Pancreas (tissue), 10 donors: ENCODE data around the gene SFXN4. TPM values are rescaled to one million over a fixed set of nuclear protein-coding genes. Genes with fewer than 3 reads are reported as not detected.
"Not testable (repeated sequence)": the region's sequence is repeated elsewhere in the genome, so short reads cannot be mapped to it uniquely, and the experiment has no call there.

Experiments
- ATAC-seq, 4 donors: fragments of 200-7000 bp; cut with Tn5 transposase; one replicate each; pipeline versions ENCODE4 v1.8.0 to v1.9.1; 2020; ENCODE audit warnings: mild to moderate bottlenecking in 4 of 4, moderate library complexity in 4 of 4
- DNase-seq, 6 donors: peaks; one replicate each; pipeline ENCODE4 v3.0.0-alpha.2; 2020
- FAIRE-seq: peaks from 2 replicates; lab custom pipeline; 2012; peaks lifted over from hg19 to GRCh38; lab: Jason Lieb, UNC
- H3K27ac ChIP-seq, 4 donors: fragments of 200-600 bp; sonication (generic); 1 replicate in 3 of 4; 2 replicates in 1 of 4; pipeline versions ENCODE4 v1.5.0 to v1.8.0; 2020
- H3K27me3 ChIP-seq, 4 donors: fragments of 200-600 bp; one replicate each; pipeline ENCODE4 v1.8.0; 2021
- H3K36me3 ChIP-seq, 3 donors: fragments of 200-600 bp; sonication (generic) in 1 of 3; one replicate each; pipeline versions ENCODE4 v1.5.0 to v1.8.0; 2020 to 2021
- H3K4me1 ChIP-seq, 3 donors: fragments of 200-600 bp; one replicate each; pipeline ENCODE4 v1.8.0; 2021
- H3K4me3 ChIP-seq, 4 donors: fragments of 200-600 bp; sonication (generic) in 2 of 4; one replicate each; pipeline versions ENCODE4 v1.5.0 to v1.8.0; 2020 to 2021
- H3K9me3 ChIP-seq, 4 donors: fragments of 200-600 bp; one replicate each; pipeline ENCODE4 v1.8.0; 2021
- WGBS, 2 donors: extraction: QIAGEN DNeasy Blood & Tissue Kit; methylation state at CpG; one replicate each; pipeline ENCODE4 v1.1.7; 2013; 5-methylcytosine and 5-hydroxymethylcytosine counted together
- intact Hi-C, 3 donors: fragments of 100-400 bp; cut with DNase I; formaldehyde crosslinking; loops; one replicate each; pipeline versions ENCODE4 v1.11.1 to v1.14.2; 2022
- polyA plus RNA-seq, 2 donors: library from polyadenylated mRNA; stranded (reverse); fragments of 200-250 nt; gene quantifications; one replicate each; pipeline ENCODE4 v1.2.3, GENCODE V29; 2013
- total RNA-seq, 6 donors: library from RNA; stranded (reverse); fragmentation: NEBNext Ultra II Directional in 4 of 6; extraction: Animal tissue kit (Norgen Biotek cat#: 25700) in 4 of 6; gene quantifications; one replicate each; pipeline versions ENCODE4 v1.2.1 to v1.2.4, GENCODE V29; 2021 to 2023
- TF ChIP-seq, protein P1 (sequence below), 4 donors: fragments of 200-600 bp; sonication (generic) in 3 of 4; IDR thresholded peaks; one replicate each; pipeline versions ENCODE4 v1.5.0 to v1.8.0; 2021; ENCODE audit warnings: antibody characterized with exemption in 4 of 4
- donor health status: healthy with polysubstance abuse.
- donor health status: DM: no; HTN: no; CAD: no; lungs with moderate emphysema.
- donor health status: DM: no; HTN: no; CAD: no.
- donor health status: control.
- donor health status: control.
- donor health status: Bipolar disorder and iron deficiency.
- donor health status: DM: yes; HTN: yes; CAD: no.
- donor health status: DM: no; HTN: no; CAD: no.
- donor health status: DM: no; HTN: no; CAD: no.
- donor health status: DM: yes; HTN: yes; CAD: no.

SFXN4 gene
- total and polyA plus RNA-seq, 8 donors: 16.1 to 58.6 (median 22.5) TPM

DNA sequence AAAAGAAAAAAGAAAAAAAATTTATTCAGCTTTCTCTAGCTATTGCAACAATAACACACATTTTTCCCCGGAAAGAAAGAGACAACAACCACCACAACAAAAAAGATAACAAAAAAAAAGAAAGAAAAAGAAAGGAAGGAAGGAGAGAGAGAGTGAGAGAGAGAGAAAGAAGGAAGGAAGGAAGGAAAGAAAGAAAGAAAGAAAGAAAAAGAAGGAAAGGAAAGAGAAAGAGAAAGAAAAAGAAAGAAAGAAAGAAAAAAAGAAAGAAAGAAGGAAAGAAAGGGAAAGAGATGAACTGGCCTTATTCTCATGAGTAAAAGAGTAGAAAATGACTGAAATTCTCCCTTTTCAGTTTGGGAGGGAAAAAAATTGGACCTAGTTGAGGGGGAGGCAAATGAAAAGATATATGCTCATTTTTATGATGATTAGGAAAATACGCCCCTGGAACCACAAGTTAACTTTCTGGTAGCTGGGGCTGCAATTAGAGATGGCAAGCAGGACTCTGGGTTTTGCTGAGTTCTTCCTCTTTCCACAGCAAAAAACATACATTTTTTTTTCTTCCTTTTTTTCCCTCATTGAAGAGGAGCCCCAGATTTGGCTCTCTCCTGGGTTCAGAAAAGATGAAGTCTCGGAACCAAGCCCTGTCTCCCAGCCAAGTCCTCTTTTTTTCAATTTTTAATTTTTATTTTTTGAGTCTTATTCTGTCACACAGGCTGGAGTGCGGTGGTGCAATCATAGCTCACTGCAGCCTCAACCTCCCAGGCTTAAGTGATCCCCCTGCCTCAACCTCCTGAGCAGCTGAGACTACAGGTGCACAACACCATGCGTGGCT, 25.7 kb upstream of the SFXN4 start:
- no peak for ATAC-seq
- Histone ChIP-seq H3K27me3 (no peaks in the 10 kb centered on the region), H3K36me3 (no peaks in the 10 kb centered on the region), H3K4me3 (no peak overlapping the region), H3K4me1 (peaks cover 0 to 5% (median 4%) of the 10 kb centered on the region in 3 donors), H3K27ac (no peak overlapping the region), H3K9me3 (no peaks in the 10 kb centered on the region)
- FAIRE-seq: no peak
- intact Hi-C loops: no loop called here
- DNase-seq: no peak
- TF ChIP-seq, protein P1, sequence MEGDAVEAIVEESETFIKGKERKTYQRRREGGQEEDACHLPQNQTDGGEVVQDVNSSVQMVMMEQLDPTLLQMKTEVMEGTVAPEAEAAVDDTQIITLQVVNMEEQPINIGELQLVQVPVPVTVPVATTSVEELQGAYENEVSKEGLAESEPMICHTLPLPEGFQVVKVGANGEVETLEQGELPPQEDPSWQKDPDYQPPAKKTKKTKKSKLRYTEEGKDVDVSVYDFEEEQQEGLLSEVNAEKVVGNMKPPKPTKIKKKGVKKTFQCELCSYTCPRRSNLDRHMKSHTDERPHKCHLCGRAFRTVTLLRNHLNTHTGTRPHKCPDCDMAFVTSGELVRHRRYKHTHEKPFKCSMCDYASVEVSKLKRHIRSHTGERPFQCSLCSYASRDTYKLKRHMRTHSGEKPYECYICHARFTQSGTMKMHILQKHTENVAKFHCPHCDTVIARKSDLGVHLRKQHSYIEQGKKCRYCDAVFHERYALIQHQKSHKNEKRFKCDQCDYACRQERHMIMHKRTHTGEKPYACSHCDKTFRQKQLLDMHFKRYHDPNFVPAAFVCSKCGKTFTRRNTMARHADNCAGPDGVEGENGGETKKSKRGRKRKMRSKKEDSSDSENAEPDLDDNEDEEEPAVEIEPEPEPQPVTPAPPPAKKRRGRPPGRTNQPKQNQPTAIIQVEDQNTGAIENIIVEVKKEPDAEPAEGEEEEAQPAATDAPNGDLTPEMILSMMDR (IDR thresholded peaks at IDR 0.05): no peak
- WGBS, 2 donors: 61 to 74% methylated on average over 5 of the region's 5 CpGs

DNA sequence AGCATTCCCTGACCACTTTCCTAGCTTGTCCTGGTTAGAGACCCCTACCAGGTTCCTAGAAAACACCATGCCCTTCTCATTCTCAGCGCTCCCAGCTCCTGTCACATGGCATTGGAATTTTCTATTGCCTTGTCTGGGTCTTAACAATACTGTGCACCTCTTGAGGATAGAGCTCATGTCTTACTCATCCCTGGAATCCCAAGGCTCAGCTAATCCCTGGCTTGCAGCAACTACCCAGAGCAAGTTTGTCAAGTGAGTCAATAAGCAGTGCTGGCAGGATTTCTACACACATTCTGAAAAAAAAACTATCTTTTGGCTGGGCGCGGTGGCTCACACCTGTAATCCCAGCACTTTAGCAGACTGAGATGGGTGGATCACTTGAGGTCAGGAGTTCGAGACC, 24.8 kb upstream of the SFXN4 start:
- TF ChIP-seq, protein P1 (IDR thresholded peaks at IDR 0.05): no peak
- WGBS, 2 donors: 52 to 54% methylated on average over 4 of the region's 4 CpGs
- intact Hi-C loops: no loop called here
- Histone ChIP-seq H3K4me3 (no peak overlapping the region), H3K27me3 (no peaks in the 10 kb centered on the region), H3K9me3 (no peaks in the 10 kb centered on the region), H3K27ac (peak overlapping the region; percentile 30 to 72 (median 46)), H3K36me3 (no peaks in the 10 kb centered on the region), H3K4me1 (peaks cover 0 to 5% (median 4%) of the 10 kb centered on the region in 3 donors)
- peak; percentile 65 to 75 (median 74) for ATAC-seq
- peak in 2 of 6 donors; percentile 32 to 49 for DNase-seq
- FAIRE-seq: no peak

DNA sequence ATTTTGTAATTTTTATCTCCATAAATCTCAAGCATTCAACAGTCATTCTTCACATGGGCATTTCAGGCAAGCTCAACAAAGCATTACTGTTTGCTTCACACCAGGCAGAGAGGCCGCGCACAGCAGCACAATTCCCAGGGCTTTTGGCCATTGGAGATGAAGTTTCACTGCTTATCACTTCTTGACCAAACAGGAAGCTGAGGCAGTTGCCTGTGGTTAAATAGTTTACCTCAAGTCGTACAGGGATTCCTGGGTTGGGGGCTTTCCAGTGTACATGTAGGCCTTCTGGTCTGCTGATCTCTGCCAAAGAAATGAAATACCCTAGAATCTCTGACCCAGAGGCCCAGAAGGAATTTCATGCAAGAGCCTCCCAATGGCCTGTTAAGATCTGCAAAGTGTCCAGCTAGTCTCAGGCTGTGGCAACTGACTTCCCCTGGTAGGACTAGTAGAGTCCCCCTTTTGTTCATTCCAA, 24.3 kb upstream of the SFXN4 start:
- DNase-seq (peak in 5 of 6 donors; percentile 52 to 76 (median 60)), FAIRE-seq (no peak), ATAC-seq (peak; percentile 83 to 94 (median 88))
- Histone ChIP-seq H3K4me3 (no peak overlapping the region), H3K9me3 (no peaks in the 10 kb centered on the region), H3K4me1 (peaks cover 0 to 5% (median 4%) of the 10 kb centered on the region in 3 donors), H3K36me3 (no peaks in the 10 kb centered on the region), H3K27ac (peak overlapping the region; percentile 30 to 72 (median 46)), H3K27me3 (no peaks in the 10 kb centered on the region)
- TF ChIP-seq, protein P1 (IDR thresholded peaks at IDR 0.05): no peak
- 20 to 32% methylated on average over 3 of the region's 3 CpGs for WGBS, 2 donors
- intact Hi-C loops: no loop called here

DNA sequence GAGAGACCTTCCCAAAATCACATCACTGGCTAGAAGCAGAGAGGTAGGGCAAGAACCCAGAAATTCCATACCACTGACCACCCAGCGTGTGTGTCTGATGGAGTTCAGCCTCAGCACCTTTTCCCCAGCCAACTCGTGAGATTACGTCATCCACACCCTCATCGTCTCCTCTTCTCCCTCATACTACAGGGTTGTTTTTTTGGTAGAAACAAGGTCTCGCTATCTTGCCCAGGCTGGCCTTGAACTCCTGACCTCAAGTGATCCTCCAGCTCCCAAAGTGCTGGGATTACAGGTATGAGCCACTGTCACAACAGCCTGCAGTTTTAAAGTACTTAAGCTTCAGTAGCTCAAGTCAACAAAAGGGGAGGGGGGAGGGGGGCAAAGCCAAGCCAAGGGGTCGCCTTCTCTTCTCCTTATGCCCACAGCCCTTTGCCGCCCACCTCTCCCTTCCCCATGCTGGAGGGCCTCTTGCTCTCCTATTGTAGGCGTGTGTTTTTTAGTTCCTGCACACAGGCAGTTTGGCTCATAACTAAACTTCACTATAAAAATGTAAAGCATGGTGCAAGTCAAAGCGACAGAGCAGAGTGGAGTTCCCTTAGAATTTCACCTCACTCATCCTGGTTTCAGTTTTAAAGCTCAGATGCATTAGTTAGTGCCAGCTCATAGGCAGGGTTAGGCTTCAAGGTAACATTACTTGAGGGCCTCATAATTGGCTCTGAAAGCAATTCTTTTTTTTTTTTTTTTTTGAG, 18.3 kb upstream of the SFXN4 start:
- DNase-seq (no peak), FAIRE-seq (no peak), ATAC-seq (no peak)
- no peak overlapping the region for H3K4me3 ChIP-seq
- H3K4me1 ChIP-seq: no peaks in the 10 kb centered on the region
- H3K9me3 ChIP-seq: no peaks in the 10 kb centered on the region
- no peak overlapping the region for H3K27ac ChIP-seq
- intact Hi-C loops: no loop called here
- no peaks in the 10 kb centered on the region for H3K27me3 ChIP-seq
- 91 to 95% methylated on average over 8 to 9 of the region's 9 CpGs for WGBS, 2 donors
- no peaks in the 10 kb centered on the region for H3K36me3 ChIP-seq
- TF ChIP-seq, protein P1 (IDR thresholded peaks at IDR 0.05): no peak

GRCh38 chr10:119180850-119181400, 15.4 kb upstream of the SFXN4 start:
- H3K9me3 ChIP-seq, H3K4me1 ChIP-seq, H3K27me3 ChIP-seq, H3K36me3 ChIP-seq, FAIRE-seq, intact Hi-C loops, H3K4me3 ChIP-seq, ATAC-seq, H3K27ac ChIP-seq, DNase-seq: not testable (repeated sequence)
- 95 to 97% methylated on average over 7 of the region's 7 CpGs for WGBS, 2 donors
